ENCODE measurements around the gene POLR2E.

The POLR2E gene

DNA sequence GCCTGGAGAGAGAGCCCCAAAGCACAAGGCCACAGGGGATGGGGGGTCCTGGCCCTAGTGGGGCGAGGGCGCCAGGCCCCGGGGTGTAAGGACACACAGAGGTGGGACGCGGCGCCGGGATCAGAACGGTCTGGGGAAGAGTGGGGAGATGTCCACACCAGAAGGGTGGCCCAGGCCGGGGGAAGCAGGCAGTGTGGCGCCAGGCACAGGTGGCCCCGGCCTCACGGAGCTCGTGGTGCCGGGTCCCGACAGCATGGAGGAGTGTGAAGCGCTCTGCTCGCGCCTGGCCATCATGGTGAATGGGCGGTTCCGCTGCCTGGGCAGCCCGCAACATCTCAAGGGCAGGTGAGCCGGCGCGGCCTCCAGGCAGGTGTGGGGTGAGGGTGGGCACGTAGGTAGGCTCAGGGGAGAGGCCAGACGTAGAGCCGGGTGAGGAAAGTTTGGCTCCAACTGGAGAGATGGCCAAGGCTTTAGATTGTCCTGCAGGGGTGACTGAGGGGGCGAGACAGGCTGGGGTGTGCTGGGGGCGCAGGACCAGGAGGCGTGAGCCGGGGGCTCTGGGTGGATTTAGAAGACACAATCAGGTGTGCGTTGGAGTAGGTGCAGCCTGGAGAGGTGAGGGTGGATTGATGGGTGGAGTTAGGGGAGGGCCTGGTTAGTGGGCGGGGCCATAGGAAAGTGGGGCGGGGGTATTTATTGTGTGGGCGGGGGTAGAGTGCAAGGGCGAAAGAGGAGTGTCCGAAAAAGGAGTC lies 31.1 kb downstream of the POLR2E start:
- no peak for DNase-seq (ENCODE audit: low read depth)

DNA sequence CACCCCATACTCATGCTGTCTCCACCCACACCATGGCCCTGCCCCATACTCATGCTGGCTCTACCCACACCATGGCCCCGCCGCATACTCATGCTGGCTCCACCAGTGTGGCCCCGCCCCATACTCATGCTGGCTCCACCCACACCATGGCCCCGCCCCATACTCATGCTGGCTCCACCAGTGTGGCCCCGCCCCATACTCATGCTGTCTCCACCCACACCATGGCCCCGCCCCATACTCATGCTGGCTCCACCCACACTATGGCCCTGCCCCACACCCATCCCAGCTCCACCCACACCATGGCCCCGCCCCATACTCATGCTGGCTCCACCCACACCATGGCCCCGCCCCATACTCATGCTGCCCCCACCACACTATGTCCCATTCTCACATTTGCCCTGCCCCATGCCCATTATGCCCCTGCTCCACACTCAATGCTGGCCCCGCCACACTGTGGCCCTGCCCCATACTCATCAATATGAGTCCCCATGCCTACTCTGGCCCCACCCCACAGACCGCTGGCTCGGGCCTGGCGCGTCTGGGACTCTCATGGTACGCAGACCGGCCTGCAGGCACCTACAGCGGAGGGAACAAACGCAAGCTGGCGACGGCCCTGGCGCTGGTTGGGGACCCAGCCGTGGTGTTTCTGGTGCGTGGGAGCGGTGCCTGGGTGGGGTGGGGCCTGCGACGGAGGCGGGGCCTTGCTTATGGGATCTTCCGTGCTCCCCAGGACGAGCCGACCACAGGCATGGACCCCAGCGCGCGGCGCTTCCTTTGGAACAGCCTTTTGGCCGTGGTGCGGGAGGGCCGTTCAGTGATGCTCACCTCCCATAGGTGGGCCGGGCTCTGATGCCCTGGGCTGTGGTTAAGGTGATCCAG lies 31.9 kb downstream of the POLR2E start:
- DNase-seq (ENCODE audit: low read depth) = no peak

GRCh38 chr19:1062387-1063029 lies 32.7 kb downstream of the POLR2E start:
- DNase-seq (ENCODE audit: low read depth) = no peak

DNA sequence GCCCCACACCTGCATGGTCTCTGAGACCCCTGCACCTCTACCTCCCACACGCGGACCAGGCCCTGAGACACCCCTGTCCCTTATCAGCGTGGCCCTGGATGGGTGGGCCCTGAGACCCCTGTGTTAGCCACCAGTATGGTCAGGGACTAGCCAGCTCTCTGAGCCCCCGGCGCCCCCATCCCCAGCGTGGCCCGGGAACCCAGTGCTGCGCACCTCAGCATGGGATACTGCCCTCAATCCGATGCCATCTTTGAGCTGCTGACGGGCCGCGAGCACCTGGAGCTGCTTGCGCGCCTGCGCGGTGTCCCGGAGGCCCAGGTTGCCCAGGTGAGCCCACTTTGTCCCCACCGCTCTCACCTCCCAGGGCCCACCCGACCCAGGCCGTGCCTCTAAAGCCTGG lies 33.2 kb downstream of the POLR2E start:
- DNase-seq (ENCODE audit: low read depth) = no peak

GRCh38 chr19:1060689-1061088 lies 34.5 kb downstream of the POLR2E start:
- no peak for DNase-seq (ENCODE audit: low read depth)

DNA sequence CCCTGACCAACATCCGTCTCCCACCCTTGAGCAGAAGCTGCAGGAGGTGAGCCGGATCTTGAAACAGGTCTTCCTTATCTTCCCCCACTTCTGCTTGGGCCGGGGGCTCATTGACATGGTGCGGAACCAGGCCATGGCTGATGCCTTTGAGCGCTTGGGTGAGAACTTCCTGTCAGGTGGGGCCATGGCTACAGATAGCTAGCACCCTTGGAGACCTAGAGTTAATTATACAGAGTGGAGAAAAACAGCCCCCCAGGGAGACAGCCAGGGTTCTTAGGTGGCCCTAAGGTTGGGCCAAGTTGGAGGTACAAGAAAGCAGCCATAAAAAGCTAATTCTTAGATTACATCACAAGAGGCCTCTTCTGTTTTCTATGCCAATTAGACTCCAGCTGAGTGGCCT lies 37.1 kb downstream of the POLR2E start:
- no peak for DNase-seq (ENCODE audit: low read depth)

- no peak for DNase-seq (ENCODE audit: low read depth)
Observed at GRCh38 chr19:1057176-1057855, 37.9 kb downstream of the POLR2E start.

DNA sequence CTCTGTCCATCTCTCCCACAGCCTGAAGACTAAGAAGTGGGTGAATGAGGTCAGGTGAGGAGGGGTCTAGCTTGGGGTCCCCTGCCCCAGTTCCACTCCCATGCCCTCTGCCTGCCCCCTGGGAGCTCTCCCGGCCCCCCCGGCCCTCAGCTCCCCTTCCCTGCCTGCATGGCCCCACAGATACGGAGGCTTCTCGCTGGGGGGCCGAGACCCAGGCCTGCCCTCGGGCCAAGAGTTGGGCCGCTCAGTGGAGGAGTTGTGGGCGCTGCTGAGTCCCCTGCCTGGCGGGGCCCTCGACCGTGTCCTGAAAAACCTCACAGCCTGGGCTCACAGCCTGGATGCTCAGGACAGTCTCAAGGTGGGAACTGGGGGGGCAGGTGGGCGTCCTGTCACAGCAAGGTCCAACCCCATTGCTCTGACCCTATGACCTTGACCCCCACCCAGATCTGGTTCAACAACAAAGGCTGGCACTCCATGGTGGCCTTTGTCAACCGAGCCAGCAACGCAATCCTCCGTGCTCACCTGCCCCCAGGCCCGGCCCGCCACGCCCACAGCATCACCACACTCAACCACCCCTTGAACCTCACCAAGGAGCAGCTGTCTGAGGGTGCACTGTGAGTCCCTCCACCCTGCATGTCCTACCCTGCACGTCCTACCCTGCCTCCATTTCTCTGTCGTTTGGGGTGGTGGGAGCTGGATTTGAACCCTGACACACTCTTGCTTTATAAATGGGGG lies 39.1 kb downstream of the POLR2E start:
- DNase-seq (ENCODE audit: low read depth) = no peak

DNA sequence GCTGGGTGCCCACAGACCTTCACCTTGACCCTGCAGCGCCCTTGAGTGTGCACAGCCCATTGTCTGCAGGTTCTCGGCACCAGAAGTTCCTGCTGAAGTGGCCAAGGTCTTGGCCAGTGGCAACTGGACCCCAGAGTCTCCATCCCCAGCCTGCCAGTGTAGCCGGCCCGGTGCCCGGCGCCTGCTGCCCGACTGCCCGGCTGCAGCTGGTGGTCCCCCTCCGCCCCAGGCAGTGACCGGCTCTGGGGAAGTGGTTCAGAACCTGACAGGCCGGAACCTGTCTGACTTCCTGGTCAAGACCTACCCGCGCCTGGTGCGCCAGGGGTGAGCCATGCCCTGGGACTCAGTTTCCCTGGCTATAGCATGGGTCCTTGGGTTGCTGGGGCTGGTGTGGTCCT lies 40.1 kb downstream of the POLR2E start:
- DNase-seq (ENCODE audit: low read depth) = no peak

DNA sequence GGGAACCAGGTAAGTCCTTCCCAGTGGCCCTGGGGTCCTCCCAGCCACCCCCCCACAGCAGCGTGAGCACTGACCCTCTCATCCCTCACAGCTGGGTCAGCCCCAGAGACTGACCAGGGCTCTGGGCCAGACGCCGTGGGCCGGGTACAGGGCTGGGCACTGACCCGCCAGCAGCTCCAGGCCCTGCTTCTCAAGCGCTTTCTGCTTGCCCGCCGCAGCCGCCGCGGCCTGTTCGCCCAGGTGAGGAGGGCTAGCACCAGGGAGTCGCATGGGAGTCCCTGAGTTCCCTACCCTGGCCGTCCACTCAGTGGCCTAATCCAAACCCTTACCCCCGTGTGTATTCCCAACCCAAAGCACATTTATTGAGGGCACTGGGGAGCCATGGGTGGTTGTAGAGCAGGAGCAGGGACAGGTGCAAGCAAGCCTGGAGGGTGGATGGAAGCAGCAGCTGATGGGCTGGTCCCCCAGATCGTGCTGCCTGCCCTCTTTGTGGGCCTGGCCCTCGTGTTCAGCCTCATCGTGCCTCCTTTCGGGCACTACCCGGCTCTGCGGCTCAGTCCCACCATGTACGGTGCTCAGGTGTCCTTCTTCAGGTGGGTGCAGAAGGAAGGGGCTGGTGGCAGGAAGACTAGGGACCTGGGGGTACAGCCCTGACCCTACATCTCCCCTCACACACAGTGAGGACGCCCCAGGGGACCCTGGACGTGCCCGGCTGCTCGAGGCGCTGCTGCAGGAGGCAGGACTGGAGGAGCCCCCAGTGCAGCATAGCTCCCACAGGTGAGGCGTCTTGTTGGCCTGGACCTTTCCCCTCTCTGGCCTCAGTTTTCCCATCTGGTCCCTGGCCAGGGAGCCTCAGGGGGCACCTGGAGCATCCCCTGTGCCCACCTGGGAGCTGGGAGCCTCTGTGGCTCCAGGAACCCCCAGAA lies 40.8 kb downstream of the POLR2E start:
- DNase-seq (ENCODE audit: low read depth) = no peak

- no peak for DNase-seq (ENCODE audit: low read depth)
Observed at GRCh38 chr19:1053176-1054101, 41.7 kb downstream of the POLR2E start.

- no peak for DNase-seq (ENCODE audit: low read depth)
Observed at GRCh38 chr19:1052349-1052975, 42.7 kb downstream of the POLR2E start.

DNA sequence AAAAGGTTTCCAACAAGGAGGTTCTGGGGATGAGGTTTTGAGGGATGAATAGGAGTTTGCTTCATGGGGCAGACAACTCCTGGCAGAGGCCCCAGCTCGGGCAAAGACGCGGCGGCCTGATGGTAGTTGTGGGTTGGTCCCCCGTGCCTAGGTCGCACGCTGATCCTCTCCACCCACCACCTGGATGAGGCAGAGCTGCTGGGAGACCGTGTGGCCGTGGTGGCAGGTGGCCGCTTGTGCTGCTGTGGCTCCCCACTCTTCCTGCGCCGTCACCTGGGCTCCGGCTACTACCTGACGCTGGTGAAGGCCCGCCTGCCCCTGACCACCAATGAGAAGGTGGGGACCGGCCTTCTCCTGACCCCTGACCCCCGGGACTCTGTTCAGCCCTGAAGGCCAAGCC lies 43.4 kb downstream of the POLR2E start:
- DNase-seq (ENCODE audit: low read depth) = no peak

DNA sequence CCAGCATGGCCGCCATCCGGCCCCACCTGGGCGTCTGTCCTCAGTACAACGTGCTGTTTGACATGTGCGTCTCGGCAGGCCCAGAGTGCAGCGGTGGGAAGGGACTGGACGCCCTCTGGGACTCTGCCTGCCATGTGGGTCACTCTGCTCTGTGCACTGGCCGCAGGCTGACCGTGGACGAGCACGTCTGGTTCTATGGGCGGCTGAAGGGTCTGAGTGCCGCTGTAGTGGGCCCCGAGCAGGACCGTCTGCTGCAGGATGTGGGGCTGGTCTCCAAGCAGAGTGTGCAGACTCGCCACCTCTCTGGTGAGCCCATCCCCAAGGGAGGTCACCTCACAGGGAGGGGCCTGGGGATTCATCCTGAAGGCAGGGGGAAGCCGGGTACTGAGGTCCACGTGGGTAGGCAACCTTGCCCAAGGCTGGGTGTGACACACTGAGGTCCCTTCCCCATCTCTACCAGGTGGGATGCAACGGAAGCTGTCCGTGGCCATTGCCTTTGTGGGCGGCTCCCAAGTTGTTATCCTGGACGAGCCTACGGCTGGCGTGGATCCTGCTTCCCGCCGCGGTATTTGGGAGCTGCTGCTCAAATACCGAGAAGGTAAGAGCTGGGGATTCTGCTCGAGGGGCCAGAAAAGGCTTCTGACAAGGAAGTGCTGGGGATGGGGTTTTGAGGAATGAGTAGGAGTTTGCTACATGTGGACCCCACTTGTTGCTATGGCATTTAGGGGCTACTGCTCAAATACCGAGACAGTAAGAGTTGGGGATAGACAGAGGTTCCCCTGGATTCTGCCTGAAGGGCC lies 44.0 kb downstream of the POLR2E start:
- no peak for DNase-seq (ENCODE audit: low read depth)

DNA sequence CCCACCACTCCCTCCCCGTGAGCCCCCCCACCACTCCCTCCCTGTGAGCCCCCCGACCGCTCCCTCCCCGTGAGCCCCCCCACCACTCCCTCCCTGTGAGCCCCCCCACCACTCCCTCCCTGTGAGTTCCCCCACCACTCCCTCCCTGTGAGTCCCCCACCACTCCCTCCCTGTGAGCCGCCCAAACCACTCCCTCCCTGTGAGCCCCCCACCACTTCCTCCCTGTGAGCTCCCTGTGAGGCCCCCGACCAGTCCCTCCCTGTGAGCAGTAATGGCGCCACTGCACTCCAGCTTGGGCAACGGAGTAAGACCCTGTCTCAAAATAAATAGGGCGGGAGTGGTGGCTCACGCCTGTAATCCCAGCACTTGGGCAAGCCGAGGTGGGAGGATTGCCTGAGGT lies 45.4 kb downstream of the POLR2E start:
- DNase-seq (ENCODE audit: low read depth) = no peak

- no peak for DNase-seq (ENCODE audit: low read depth)
Observed at GRCh38 chr19:1049106-1049505, 46.1 kb downstream of the POLR2E start.

DNA sequence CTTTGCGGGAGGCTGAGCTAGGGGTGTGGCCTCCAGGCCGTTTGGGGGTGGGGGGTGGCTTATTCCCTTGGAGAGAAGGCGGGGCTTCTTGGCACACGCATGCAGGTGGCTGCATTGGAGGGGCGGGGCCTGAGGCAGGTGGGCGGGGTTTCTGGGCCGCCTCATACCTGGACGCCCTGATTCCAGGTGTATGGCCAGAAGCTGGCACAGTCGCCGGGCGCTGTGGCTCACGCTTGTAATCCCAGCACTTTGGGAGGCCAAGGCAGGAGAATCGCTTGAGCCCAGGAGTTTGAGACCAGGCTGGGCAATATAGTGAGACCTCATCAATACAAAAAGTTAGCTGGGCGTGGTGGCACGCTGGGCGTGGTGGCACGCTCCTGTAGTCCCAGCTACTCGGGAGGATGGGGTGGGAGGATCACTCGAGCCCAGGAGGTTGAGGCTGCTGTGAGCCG lies 47.5 kb downstream of the POLR2E start:
- no peak for DNase-seq (ENCODE audit: low read depth)
